Stimulated activated CD8-positive, alpha-beta memory T cell treated with anti-CD3 and anti-CD28 coated beads, Interleukin-12 subunit alpha, Interleukin-12 subunit beta, amount 100 ng/mL, for 1 hour (primary cell): ENCODE results near the gene C1QTNF6.
"Not testable (repeated sequence)": the region's sequence is repeated elsewhere in the genome, so short reads cannot be mapped to it uniquely, and the experiment has no call there.

Experiments used
- DNase-seq: peaks from one replicate; pipeline ENCODE4 v3.0.0-alpha.2; 2020; ENCODE audit warnings: low read depth

C1QTNF6 gene

GRCh38 chr22:37187891-37188761 lies at the start of gene C1QTNF6:
Gene C1QTNF6, minus strand, starts transcription at chr22:37188247. Its CDS starts 34 bp downstream, at chr22:37188213.
- DNase-seq = no peak

- DNase-seq = no peak
These were observed 48.0 kb upstream of the C1QTNF6 start for GRCh38 chr22:37235897-37236607.

GRCh38 chr22:37234736-37235711 lies 47.0 kb upstream of the C1QTNF6 start:
- DNase-seq = no peak

- DNase-seq = no peak
These were observed 45.9 kb upstream of the C1QTNF6 start for GRCh38 chr22:37233751-37234631.

GRCh38 chr22:37233371-37233750 lies 45.3 kb upstream of the C1QTNF6 start:
- not testable (repeated sequence) for DNase-seq

- DNase-seq = no peak
These were observed 44.3 kb upstream of the C1QTNF6 start for GRCh38 chr22:37232140-37232998.

- DNase-seq = no peak
These were observed 43.5 kb upstream of the C1QTNF6 start for GRCh38 chr22:37231406-37232139.

GRCh38 chr22:37230673-37231405 lies 42.8 kb upstream of the C1QTNF6 start:
- no peak for DNase-seq

- DNase-seq = peak; percentile 84
These were observed 42.0 kb upstream of the C1QTNF6 start for GRCh38 chr22:37229805-37230672.

- no peak for DNase-seq
These were observed 41.2 kb upstream of the C1QTNF6 start for GRCh38 chr22:37229012-37229804.

- DNase-seq = no peak
These were observed 40.3 kb upstream of the C1QTNF6 start for GRCh38 chr22:37228106-37229011.

- no peak for DNase-seq
These were observed 38.5 kb upstream of the C1QTNF6 start for GRCh38 chr22:37226514-37226913.

- no peak for DNase-seq
These were observed 38.0 kb upstream of the C1QTNF6 start for GRCh38 chr22:37226087-37226486.

GRCh38 chr22:37225481-37225880 lies 37.4 kb upstream of the C1QTNF6 start:
- DNase-seq = no peak

- no peak for DNase-seq
These were observed 36.8 kb upstream of the C1QTNF6 start for GRCh38 chr22:37224757-37225420.
